ENCODE measurements around the gene CD5L. TPM values are rescaled to one million over a fixed set of nuclear protein-coding genes. Genes with fewer than 3 reads are reported as not detected.

The CD5L gene
- total and polyA plus RNA-seq, 2 donors (not counting 1 experiment from before 2014, with no cell fraction given): 0.17 TPM; not detected in 1

GRCh38 chr1:157849229-157849875 lies 7.7 kb upstream of the CD5L start:
- peaks cover 69% of the 10 kb centered on the region for H3K4me1 Mint-ChIP-seq
- Histone ChIP-seq H3K27me3 (replicated peaks in 1 of 4; ENCODE audit: control extremely low read depth in 1 of 4, control insufficient read depth in 3 of 4, insufficient read depth in 4 of 4, low read length in 3 of 4) (no peaks in the 10 kb centered on the region), H3K4me2 (replicated peaks; ENCODE audit: low read depth, low read length, poor library complexity, severe bottlenecking) (peak overlapping the region; percentile 79), H3K36me3 (replicated peaks in 1 of 2; ENCODE audit: control extremely low read depth in 1 of 2, control insufficient read depth in 1 of 2, extremely low read depth in 1 of 2, insufficient read depth in 2 of 2, low read length in 1 of 2) (no peaks in the 10 kb centered on the region), H4K20me1 (ENCODE audit: control insufficient read depth, insufficient read depth, low read length, poor library complexity, severe bottlenecking) (no peaks in the 10 kb centered on the region), H3K4me3 (ENCODE audit: control extremely low read depth in 1 of 5, extremely low read depth in 1 of 5, insufficient read depth in 1 of 5, low read depth in 2 of 5, low read length in 4 of 5) (peak overlapping the region; percentile 33 to 69 (median 42)), H3K9ac (ENCODE audit: low read length) (peak overlapping the region; percentile 63), H2AFZ (ENCODE audit: insufficient read depth, low read depth, low read length, poor library complexity, severe bottlenecking) (peak overlapping the region; percentile 52), H3K27ac (ENCODE audit: low read length in 2 of 2) (peak overlapping the region; percentile 86 to 88), H3K9me3 (ENCODE audit: control extremely low read depth in 1 of 3, control insufficient read depth in 2 of 3, insufficient read depth in 1 of 3, low read length in 2 of 3) (no peaks in the 10 kb centered on the region), H3K4me1 (ENCODE audit: control insufficient read depth in 2 of 2, insufficient read depth in 2 of 2, low read length in 2 of 2) (peaks cover 54 to 64% of the 10 kb centered on the region in 2 donors), H3K79me2 (ENCODE audit: control insufficient read depth, insufficient read depth, low read length) (peaks cover 46% of the 10 kb centered on the region)
- peak; percentile 86 for ATAC-seq (ENCODE audit: low read depth)
- WGBS (ENCODE audit: insufficient coverage): 64% methylated on average over 1 of the region's 2 CpGs
- no peak for TF ChIP-seq CTCF (IDR thresholded peaks at IDR 0.05)
- TF ChIP-seq EZH2 (IDR thresholded peaks at IDR 0.05; ENCODE audit: borderline replicate concordance, insufficient read depth, low read depth, low read length, poor library complexity, severe bottlenecking): no peak
- peak; percentile 75 for DNase-seq
- peak overlapping the region; percentile 98 for H3K27ac Mint-ChIP-seq
- ChIA-PET POLR2A (interaction anchor here (1.0 to 1.5 kb wide), 2 partner anchors 43 to 46 kb away, joined by 3 read pairs; no protein-coding TSS in a partner anchor), CTCF (interaction anchor here (0.8 to 1.6 kb wide), 5 partner anchors 11 to 344 kb away, joined by 3 to 7 read pairs (median 4); no protein-coding TSS in a partner anchor)
- no peaks in the 10 kb centered on the region for H3K27me3 Mint-ChIP-seq
- intact Hi-C loops (cut with micrococcal nuclease): no loop called here
- no peaks in the 10 kb centered on the region for H3K9me3 Mint-ChIP-seq (ENCODE audit: insufficient read depth)
- peak overlapping the region; percentile 90 for H3K4me3 Mint-ChIP-seq

All from B cell (primary cell).